OCI-LY7 (cell line): ENCODE results near the gene ST3GAL3.

Experiments used
- EZH2phosphoT487 ChIP-seq: fragments of 200-600 bp; sonication (generic); IDR thresholded peaks from 2 replicates; pipeline ENCODE4 v1.6.1; 2018; ENCODE audit warnings: low read depth, borderline replicate concordance, mild to moderate bottlenecking, mixed run types, antibody characterized with exemption, low read length, moderate library complexity, mixed read lengths
- TF ChIP-seq, protein P1 (sequence below): fragments of 200-600 bp; sonication (generic); conservative IDR thresholded peaks from 2 replicates; pipeline ENCODE4 v1.5.1; 2014; ENCODE audit warnings: mild to moderate bottlenecking, antibody characterized with exemption, low read length, moderate library complexity, mixed read lengths

DNA sequence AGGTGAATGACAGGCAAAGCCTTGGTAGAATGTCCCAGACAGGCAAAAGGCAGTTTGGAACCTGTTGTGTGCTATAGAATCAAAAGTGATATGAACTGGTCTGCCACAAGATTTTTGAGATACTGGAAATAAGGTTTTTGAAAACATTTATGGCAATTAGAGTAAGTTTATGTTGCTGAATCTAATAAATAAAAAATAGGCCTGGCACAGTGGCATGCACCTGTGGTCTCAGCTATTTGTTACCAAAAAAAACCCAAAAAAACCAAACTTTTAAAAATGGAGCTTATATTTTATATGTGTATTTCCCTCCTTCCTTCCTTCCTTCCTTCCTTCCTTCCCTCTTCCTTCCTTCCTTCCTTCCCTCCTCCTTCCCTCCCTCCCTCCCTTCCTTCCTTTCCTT is 149.8 kb downstream of the ST3GAL3 start:
- TF ChIP-seq, protein P1, sequence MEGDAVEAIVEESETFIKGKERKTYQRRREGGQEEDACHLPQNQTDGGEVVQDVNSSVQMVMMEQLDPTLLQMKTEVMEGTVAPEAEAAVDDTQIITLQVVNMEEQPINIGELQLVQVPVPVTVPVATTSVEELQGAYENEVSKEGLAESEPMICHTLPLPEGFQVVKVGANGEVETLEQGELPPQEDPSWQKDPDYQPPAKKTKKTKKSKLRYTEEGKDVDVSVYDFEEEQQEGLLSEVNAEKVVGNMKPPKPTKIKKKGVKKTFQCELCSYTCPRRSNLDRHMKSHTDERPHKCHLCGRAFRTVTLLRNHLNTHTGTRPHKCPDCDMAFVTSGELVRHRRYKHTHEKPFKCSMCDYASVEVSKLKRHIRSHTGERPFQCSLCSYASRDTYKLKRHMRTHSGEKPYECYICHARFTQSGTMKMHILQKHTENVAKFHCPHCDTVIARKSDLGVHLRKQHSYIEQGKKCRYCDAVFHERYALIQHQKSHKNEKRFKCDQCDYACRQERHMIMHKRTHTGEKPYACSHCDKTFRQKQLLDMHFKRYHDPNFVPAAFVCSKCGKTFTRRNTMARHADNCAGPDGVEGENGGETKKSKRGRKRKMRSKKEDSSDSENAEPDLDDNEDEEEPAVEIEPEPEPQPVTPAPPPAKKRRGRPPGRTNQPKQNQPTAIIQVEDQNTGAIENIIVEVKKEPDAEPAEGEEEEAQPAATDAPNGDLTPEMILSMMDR, result no peak
- no peak for TF ChIP-seq EZH2phosphoT487
